HPDE6-E6E7 (cell line): Measurements from ENCODE around the gene XIRP2.

Experiments used
- DNase-seq: peaks from one replicate; pipeline ENCODE4 v3.0.0; 2011; ENCODE audit warnings: missing footprints; ENCODE audit errors: extremely low spot score

Gene XIRP2

GRCh38 chr2:166932032-166932431 is 43.8 kb downstream of the XIRP2 start:
- DNase-seq, result no peak

- no peak for DNase-seq
These were observed 46.5 kb downstream of the XIRP2 start for GRCh38 chr2:166934817-166935216.

- no peak for DNase-seq
These were observed 54.1 kb downstream of the XIRP2 start for GRCh38 chr2:166942377-166942776.

GRCh38 chr2:166944909-166945308 is 56.6 kb downstream of the XIRP2 start:
- DNase-seq, result no peak

GRCh38 chr2:166957686-166958085 is 69.4 kb downstream of the XIRP2 start:
- no peak for DNase-seq

- no peak for DNase-seq
These were observed 70.8 kb downstream of the XIRP2 start for GRCh38 chr2:166958986-166959481.

- no peak for DNase-seq
These were observed 71.3 kb downstream of the XIRP2 start for GRCh38 chr2:166959556-166959955.

- no peak for DNase-seq
These were observed 72.5 kb downstream of the XIRP2 start for GRCh38 chr2:166960702-166961270.

GRCh38 chr2:166961933-166962332 is 73.7 kb downstream of the XIRP2 start:
- no peak for DNase-seq

GRCh38 chr2:166969486-166969885 is 81.2 kb downstream of the XIRP2 start:
- DNase-seq, result no peak

GRCh38 chr2:166972002-166972401 is 83.7 kb downstream of the XIRP2 start:
- DNase-seq, result no peak

GRCh38 chr2:166972418-166972817 is 84.1 kb downstream of the XIRP2 start:
- DNase-seq, result no peak

GRCh38 chr2:166984188-166984587 is 95.9 kb downstream of the XIRP2 start:
- DNase-seq, result no peak

GRCh38 chr2:166984797-166985196 is 96.5 kb downstream of the XIRP2 start:
- no peak for DNase-seq

GRCh38 chr2:166994588-166995336 is 106.5 kb downstream of the XIRP2 start:
- no peak for DNase-seq

- no peak for DNase-seq
These were observed 108.2 kb downstream of the XIRP2 start for GRCh38 chr2:166996465-166996864.

- no peak for DNase-seq
These were observed 112.9 kb downstream of the XIRP2 start for GRCh38 chr2:167001165-167001564.

- DNase-seq, result no peak
These were observed 116.8 kb downstream of the XIRP2 start for GRCh38 chr2:167005096-167005495.

GRCh38 chr2:167013227-167013626 is 124.9 kb downstream of the XIRP2 start:
- DNase-seq, result no peak

GRCh38 chr2:167015806-167016205 is 127.5 kb downstream of the XIRP2 start:
- DNase-seq, result no peak

GRCh38 chr2:167017021-167017420 is 128.7 kb downstream of the XIRP2 start:
- no peak for DNase-seq

- no peak for DNase-seq
These were observed 130.3 kb downstream of the XIRP2 start for GRCh38 chr2:167018590-167018989.

- DNase-seq, result no peak
These were observed 140.2 kb downstream of the XIRP2 start for GRCh38 chr2:167028503-167028902.
